ENCODE data around the gene ZNF638. TPM values are rescaled to one million over a fixed set of nuclear protein-coding genes. Genes with fewer than 3 reads are reported as not detected.

ZNF638 gene
- total and polyA plus RNA-seq, 10 of the 15 experiments (the other 5 are each of a cell fraction or from before 2014, with no cell fraction given): 37.6 to 133 (median 64.5) TPM

- TF ChIP-seq SPI1 (IDR thresholded peaks at IDR 0.05; ENCODE audit: borderline replicate concordance, insufficient read depth, low read depth, low read length): no peak
- TF ChIP-seq SMAD1 (IDR thresholded peaks at IDR 0.05; ENCODE audit: low read depth, partially characterized antibody): no peak
- TF ChIP-seq NFXL1 (IDR thresholded peaks at IDR 0.05; ENCODE audit: borderline replicate concordance): no peak
These were observed 126.3 kb downstream of the ZNF638 start (continued) for GRCh38 chr2:71457923-71458322.

GRCh38 chr2:71458413-71459083 is 127.0 kb downstream of the ZNF638 start:
- H3K27me3 ChIP-seq (replicated peaks in 1 of 2; ENCODE audit: control insufficient read depth in 2 of 2, insufficient read depth in 2 of 2, low read length in 1 of 2): peaks cover 2 to 7% of the 10 kb centered on the region in 2 experiments; a peak in 3 of 4 replicates
- peaks cover 5% of the 10 kb centered on the region; the same call in 1 of the 3 replicates for H3K9me3 ChIP-seq (replicated peaks; ENCODE audit: control insufficient read depth, insufficient read depth, low read length)
- no peaks in the 10 kb centered on the region for H3K4me1 ChIP-seq (ENCODE audit: control insufficient read depth, insufficient read depth, low read length)
- intact Hi-C loops (cut with micrococcal nuclease; ENCODE audit: unreplicated experiment) (no loop called here), in situ Hi-C loops (cut with MboI) (no loop called here)
- BruUV-seq (replicated peaks): no TSS peak
- no peak overlapping the region for H3K4me3 ChIP-seq
- H3K36me3 ChIP-seq (ENCODE audit: control insufficient read depth in 2 of 2, insufficient read depth in 2 of 2, low read length in 1 of 2): no peaks in the 10 kb centered on the region
- ChIA-PET CTCF (no interaction called here), RAD21 (ENCODE audit: unreplicated experiment) (no interaction called here), POLR2A (no interaction called here), SMC1A (ENCODE audit: uncharacterized antibody, unreplicated experiment) (interaction anchor here (1.0 kb wide), 1 partner anchor 11 kb away, joined by 5 read pairs; no protein-coding TSS in a partner anchor)
- no peak for DNase-seq (ENCODE audit: low read depth, low spot score)
- H4K20me1 ChIP-seq (ENCODE audit: control insufficient read depth, insufficient read depth): no peaks in the 10 kb centered on the region
- no peak for FAIRE-seq
- H3K79me2 ChIP-seq (ENCODE audit: control insufficient read depth, insufficient read depth, low read length): no peaks in the 10 kb centered on the region
- H3K9ac ChIP-seq (ENCODE audit: control insufficient read depth, insufficient read depth, low read length): no peak overlapping the region
- ATAC-seq: no peak
- H2AFZ ChIP-seq (ENCODE audit: control insufficient read depth, low read depth, low read length): no peak overlapping the region
- no peak overlapping the region for H3K4me2 ChIP-seq (ENCODE audit: control insufficient read depth, insufficient read depth)
- TF ChIP-seq RELA (IDR thresholded peaks at IDR 0.05; ENCODE audit: borderline replicate concordance, partially characterized antibody) (no peak), E4F1 (IDR thresholded peaks at IDR 0.05; ENCODE audit: borderline replicate concordance, partially characterized antibody) (no peak), JUNB (IDR thresholded peaks at IDR 0.05) (no peak), NR2C1 (IDR thresholded peaks at IDR 0.05) (no peak), MEF2B (IDR thresholded peaks at IDR 0.05; ENCODE audit: partially characterized antibody, poor library complexity, severe bottlenecking) (no peak), YBX1 (IDR thresholded peaks at IDR 0.05) (no peak), TAF1 (IDR thresholded peaks at IDR 0.05; ENCODE audit: borderline replicate concordance, low read depth, low read length) (no peak), FOS (IDR thresholded peaks at IDR 0.05; ENCODE audit: borderline replicate concordance, extremely low read depth, insufficient read length) (no peak), HCFC1 (IDR thresholded peaks at IDR 0.05; ENCODE audit: low read length) (no peak), BACH1 (IDR thresholded peaks at IDR 0.05; ENCODE audit: borderline replicate concordance) (no peak), STAT1 (conservative IDR thresholded peaks at IDR 0.05) (no peak), MTA2 (IDR thresholded peaks at IDR 0.05; ENCODE audit: low read depth) (no peak), STAT3 (IDR thresholded peaks at IDR 0.05; ENCODE audit: low read depth, low read length) (no peak), TCF7 (IDR thresholded peaks at IDR 0.05; ENCODE audit: borderline replicate concordance) (no peak), LARP7 (IDR thresholded peaks at IDR 0.05) (no peak), SMARCA5 (IDR thresholded peaks at IDR 0.05) (no peak)
- no peak overlapping the region for H3K27ac ChIP-seq (ENCODE audit: control insufficient read depth, insufficient read depth)
- 46% methylated on average over 7 of the region's 7 CpGs for WGBS (ENCODE audit: insufficient coverage, insufficient replicate concordance, low lambda C conversion rate, missing lambda C conversion rate)

Measured in GM12878 (cell line).